ENCODE measurements around the gene IFNA21.
"Not testable (repeated sequence)": the region's sequence is repeated elsewhere in the genome, so short reads cannot be mapped to it uniquely, and the experiment has no call there.

IFNA21 gene

DNA sequence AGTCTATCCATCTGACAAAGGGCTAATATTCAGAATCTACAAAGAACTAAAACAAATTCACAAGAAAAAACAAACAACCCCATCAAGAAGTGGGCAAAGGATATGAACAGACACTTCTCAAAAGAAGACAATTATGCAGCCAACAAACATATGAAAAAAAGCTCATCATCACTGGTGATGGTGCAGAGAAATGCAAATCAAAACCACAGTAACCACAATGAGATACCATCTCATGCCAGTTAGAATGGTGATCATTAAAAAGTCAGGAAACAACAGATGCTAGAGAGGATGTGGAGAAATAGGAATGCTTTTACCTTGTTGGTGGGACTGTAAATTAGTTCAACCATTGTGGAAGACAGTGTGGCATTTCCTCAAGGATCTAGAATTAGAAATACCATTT, 38.3 kb downstream of the IFNA21 start:
- H3K9me3 ChIP-seq (ENCODE audit: insufficient read depth, low read depth, low read length); H3K4me1 ChIP-seq (ENCODE audit: insufficient read depth, low read length); H3K9ac ChIP-seq (ENCODE audit: low read depth, low read length); H3K36me3 ChIP-seq (ENCODE audit: insufficient read depth, low read depth, low read length); H3K27me3 ChIP-seq (ENCODE audit: insufficient read depth, low read length); H3K4me3 ChIP-seq (ENCODE audit: low read length); H3K27ac ChIP-seq (ENCODE audit: low read length): not testable (repeated sequence)

GRCh38 chr9:21121595-21122251, 44.7 kb downstream of the IFNA21 start:
- H3K9me3 ChIP-seq (ENCODE audit: insufficient read depth, low read depth, low read length): no peaks in the 10 kb centered on the region
- H3K4me3 ChIP-seq (ENCODE audit: low read length): no peak overlapping the region
- H3K27ac ChIP-seq (ENCODE audit: low read length): no peak overlapping the region
- no peaks in the 10 kb centered on the region for H3K27me3 ChIP-seq (ENCODE audit: insufficient read depth, low read length)
- no peaks in the 10 kb centered on the region for H3K4me1 ChIP-seq (ENCODE audit: insufficient read depth, low read length)
- H3K9ac ChIP-seq (ENCODE audit: low read depth, low read length): no peak overlapping the region
- H3K36me3 ChIP-seq (ENCODE audit: insufficient read depth, low read depth, low read length): no peaks in the 10 kb centered on the region

- H3K4me3 ChIP-seq (ENCODE audit: low read length): no peak overlapping the region
- no peaks in the 10 kb centered on the region for H3K27me3 ChIP-seq (ENCODE audit: insufficient read depth, low read length)
- no peaks in the 10 kb centered on the region for H3K36me3 ChIP-seq (ENCODE audit: insufficient read depth, low read depth, low read length)
- H3K9ac ChIP-seq (ENCODE audit: low read depth, low read length): no peak overlapping the region
- no peaks in the 10 kb centered on the region for H3K9me3 ChIP-seq (ENCODE audit: insufficient read depth, low read depth, low read length)
- H3K4me1 ChIP-seq (ENCODE audit: insufficient read depth, low read length): no peaks in the 10 kb centered on the region
- no peak overlapping the region for H3K27ac ChIP-seq (ENCODE audit: low read length)
Measured at GRCh38 chr9:21121079-21121478, 45.4 kb downstream of the IFNA21 start.

- Histone ChIP-seq H3K27ac (ENCODE audit: low read length) (no peak overlapping the region), H3K4me3 (ENCODE audit: low read length) (no peak overlapping the region), H3K4me1 (ENCODE audit: insufficient read depth, low read length) (no peaks in the 10 kb centered on the region), H3K9me3 (ENCODE audit: insufficient read depth, low read depth, low read length) (no peaks in the 10 kb centered on the region), H3K36me3 (ENCODE audit: insufficient read depth, low read depth, low read length) (no peaks in the 10 kb centered on the region), H3K9ac (ENCODE audit: low read depth, low read length) (no peak overlapping the region), H3K27me3 (ENCODE audit: insufficient read depth, low read length) (no peaks in the 10 kb centered on the region)
Measured at GRCh38 chr9:21119093-21119770, 47.2 kb downstream of the IFNA21 start.
